GM19438 (cell line): ENCODE results near the gene USF1.

Experiments
- ATAC-seq: cut with Tn5 transposase; IDR thresholded peaks from one replicate; pipeline ENCODE4 v1.9.1; 2021; ENCODE audit warnings: low read depth; ENCODE audit not compliant: unreplicated experiment

USF1 gene

GRCh38 chr1:161045736-161046604, at the start of gene USF1:
Gene USF1 (minus strand): TSS chr1:161045977. CDS start chr1:161043275, 2,702 bp downstream.
- ATAC-seq: peak; percentile 45

DNA sequence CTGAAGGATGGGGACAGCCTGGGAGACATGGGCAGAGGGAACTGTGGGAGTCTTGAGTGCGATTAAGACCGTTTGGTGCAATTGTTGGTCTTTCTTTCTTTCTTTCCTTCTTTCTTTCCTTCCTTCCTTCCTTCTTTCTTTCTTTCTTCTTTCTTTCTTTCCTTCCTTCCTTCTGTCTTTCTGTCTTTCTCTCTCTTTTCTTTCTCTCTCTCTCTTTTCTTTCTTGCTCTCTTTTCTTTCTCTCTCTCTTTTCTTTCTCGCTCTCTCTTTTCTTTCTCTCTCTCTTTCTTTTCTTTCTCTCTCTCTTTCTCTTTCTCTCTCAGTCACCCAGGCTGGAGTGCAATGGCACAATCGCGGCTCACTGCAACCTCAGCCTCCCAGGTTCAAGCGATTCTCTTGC, 49.5 kb upstream of the USF1 start:
- no peak for ATAC-seq

- no peak for ATAC-seq
Observed at GRCh38 chr1:161094481-161094880, 48.7 kb upstream of the USF1 start.

DNA sequence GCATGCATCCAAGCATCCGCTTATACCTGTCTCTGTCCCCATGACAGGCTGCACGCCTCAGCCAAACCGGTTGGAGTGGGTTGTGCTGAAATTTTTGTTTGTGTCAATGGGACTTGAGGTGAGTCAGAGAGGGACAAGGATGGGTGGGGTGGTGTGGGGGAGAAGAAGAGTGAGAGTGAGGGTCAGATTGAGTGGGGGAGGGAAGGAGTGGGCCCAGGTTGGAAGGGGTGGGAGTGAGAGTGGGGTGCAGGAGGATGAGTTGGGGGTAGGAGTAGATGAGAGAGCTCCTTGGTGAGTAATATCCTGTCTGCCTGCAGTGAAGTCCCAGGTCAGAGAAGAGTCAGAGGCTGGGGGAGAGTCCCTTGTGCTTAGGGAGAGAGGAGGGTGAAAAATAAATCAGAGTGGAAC, 46.8 kb upstream of the USF1 start:
- no peak for ATAC-seq

GRCh38 chr1:161091796-161092507, 46.2 kb upstream of the USF1 start:
- no peak for ATAC-seq

GRCh38 chr1:161091093-161091492, 45.3 kb upstream of the USF1 start:
- no peak for ATAC-seq

DNA sequence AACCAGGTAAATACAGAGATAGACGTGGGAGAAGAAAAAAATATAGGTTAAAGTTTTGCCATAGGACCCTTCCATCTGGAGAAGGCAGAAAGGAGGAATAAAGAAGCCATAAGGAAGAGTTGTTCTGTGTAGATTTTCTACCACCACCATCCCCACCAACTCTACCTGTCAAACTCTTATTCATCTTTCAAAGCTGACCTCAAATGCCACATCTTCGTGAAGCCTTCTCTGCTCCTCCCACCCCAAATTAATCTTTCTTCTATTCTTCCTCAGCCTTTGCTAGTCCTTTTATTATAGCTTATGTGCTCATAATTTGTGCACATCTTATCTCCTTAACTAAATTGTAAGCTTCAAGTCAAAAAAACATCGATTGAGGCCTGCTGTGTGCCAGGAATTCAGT, 44.8 kb upstream of the USF1 start:
- no peak for ATAC-seq

GRCh38 chr1:161089938-161090337, 44.2 kb upstream of the USF1 start:
- no peak for ATAC-seq

- no peak for ATAC-seq
Observed at GRCh38 chr1:161089251-161089924, 43.6 kb upstream of the USF1 start, which contains the start of gene NECTIN4. Gene NECTIN4 (minus strand): TSS chr1:161089558. CDS start chr1:161089296, 262 bp downstream.

- no peak for ATAC-seq
Observed at GRCh38 chr1:161088587-161089110, 42.9 kb upstream of the USF1 start.

DNA sequence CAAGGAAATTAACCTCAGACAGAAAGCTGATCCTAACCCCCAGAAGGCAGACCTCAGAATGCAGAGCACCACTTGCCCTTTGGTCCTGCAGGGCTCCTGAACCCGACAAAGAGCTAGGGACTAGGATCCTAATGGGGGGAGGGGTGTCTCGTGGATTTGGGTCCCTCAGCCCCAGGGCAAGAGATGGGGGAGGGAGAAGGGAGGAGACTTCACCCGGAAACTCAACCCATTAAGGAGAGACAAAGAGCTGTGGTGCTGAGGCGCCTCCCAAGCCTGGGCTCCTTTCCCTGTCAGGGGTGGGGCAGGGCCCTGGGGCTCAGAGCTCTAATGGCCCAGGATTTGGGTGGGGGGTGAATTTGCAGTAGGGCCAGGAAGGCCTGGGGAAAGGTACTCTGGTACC, 40.7 kb upstream of the USF1 start:
- ATAC-seq: no peak

- ATAC-seq: no peak
Observed at GRCh38 chr1:161085165-161085564, 39.4 kb upstream of the USF1 start.

DNA sequence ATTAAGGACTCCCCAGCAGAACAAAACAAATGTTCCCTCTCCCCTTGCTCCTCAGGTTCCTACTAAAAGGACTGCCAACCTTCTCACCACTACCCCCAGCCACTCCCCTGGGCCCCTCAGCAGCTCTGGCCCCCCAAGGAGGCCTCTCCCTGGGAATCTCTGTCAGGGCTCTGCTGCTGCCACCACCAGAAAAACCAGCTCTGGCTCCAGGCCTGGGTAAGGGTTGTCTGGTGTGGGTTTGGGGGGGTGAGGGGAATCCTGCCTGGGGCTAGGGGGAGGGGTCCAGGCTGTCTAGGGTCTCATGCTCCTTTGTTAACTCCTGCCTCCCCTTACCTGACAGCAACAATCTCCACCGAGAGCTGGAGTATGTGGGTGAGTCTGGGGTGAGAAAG, 38.8 kb upstream of the USF1 start:
- ATAC-seq: no peak

DNA sequence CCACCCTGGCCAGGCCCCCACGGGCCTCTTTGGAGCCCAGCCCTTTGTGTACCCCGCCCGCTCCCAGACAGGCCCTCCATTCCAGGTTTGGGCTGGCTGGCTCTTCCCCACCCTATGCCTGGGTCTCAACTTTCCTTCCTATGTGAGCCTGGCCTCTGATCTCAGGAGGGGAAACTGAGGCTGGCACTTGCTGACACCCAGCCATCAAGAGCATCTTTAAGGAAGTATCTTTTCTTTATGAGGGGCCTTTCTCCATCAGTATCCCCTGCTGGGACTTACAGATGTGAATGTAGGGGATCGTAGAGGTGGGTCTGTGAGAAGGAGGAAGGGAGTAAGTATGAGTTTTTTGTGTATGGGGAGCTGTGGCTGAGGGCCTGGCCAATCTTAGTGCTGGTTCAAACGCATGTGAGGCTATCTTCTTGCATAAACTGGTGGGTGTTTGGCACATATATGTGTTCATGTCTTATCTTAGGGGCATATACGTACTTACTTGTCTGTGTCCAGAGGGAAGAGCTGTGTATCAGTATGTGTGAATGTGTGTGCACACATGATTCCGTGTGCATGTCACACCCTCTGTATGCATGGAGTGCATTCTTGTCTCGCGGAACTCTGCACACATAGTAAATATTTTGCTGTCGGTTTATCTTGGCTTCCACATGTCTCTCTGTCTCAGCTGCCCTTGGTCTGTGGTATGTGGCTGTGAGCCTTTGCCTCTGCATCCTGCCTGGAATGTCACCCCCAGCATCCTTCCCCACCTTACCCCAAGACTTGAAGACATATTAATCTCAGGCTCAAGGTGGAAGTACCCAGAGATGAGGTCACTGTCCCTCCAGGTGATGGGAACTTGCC, 38.2 kb upstream of the USF1 start:
- no peak for ATAC-seq

GRCh38 chr1:161082996-161083747, 37.4 kb upstream of the USF1 start:
- no peak for ATAC-seq

DNA sequence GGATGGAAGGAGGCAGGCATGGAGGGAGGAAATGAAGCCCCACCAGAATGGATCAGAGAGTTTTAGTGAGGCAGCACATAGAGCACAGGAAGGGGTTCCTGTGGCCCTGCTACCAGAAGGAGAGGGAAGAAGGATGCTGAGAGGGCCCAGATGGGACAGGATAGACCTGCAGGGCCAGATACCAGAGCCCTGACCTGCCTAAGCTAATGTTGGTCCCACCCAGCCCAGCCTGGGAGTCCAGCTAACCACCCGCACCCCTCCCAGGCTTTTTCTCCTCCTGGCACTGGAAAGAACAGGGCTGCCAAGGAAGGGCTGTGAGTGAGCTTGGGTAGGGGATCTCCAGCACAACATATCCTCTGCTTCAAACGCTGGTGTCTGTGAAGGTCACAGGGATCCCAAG, 36.7 kb upstream of the USF1 start:
- ATAC-seq: no peak

- ATAC-seq: no peak
Observed at GRCh38 chr1:161081519-161081918, 35.7 kb upstream of the USF1 start.

- no peak for ATAC-seq
Observed at GRCh38 chr1:161080441-161081405, 34.9 kb upstream of the USF1 start.
